Activated naive CD8-positive, alpha-beta T cell treated with anti-CD3 and anti-CD28 coated beads, Interleukin-2, amount 10 ng/mL, durations not matched to agents 7 days and 5 days (primary cell): ENCODE measurements around the gene PIGK. TPM values are rescaled to one million over a fixed set of nuclear protein-coding genes. Genes with fewer than 3 reads are reported as not detected.

Experiments
- ATAC-seq: fragments of 150-1000 bp; cut with Tn5 transposase; one replicate; pipeline ENCODE4 v1.10.0; 2021; ENCODE audit warnings: low read depth, moderate library complexity
- POLR2A ChIA-PET: fragments of 350-600 bp; sonication (Branson Sonifier 250); formaldehyde crosslinking; loops from one replicate; lab custom pipeline; 2021; ENCODE audit warnings: antibody characterized with exemption; lab: Charles Lee
- DNase-seq: peaks from one replicate; pipeline ENCODE4 v3.0.0; 2021
- H3K27ac Mint-ChIP-seq: one replicate; pipeline ENCODE4 v1.8.0; 2022; ENCODE audit warnings: mild to moderate bottlenecking, mixed read lengths
- H3K27me3 Mint-ChIP-seq: one replicate; pipeline ENCODE4 v1.8.0; 2022; ENCODE audit warnings: mild to moderate bottlenecking, moderate library complexity, mixed read lengths
- H3K36me3 Mint-ChIP-seq: one replicate; pipeline ENCODE4 v1.8.0; 2021; ENCODE audit warnings: mild to moderate bottlenecking, mixed read lengths
- H3K4me1 Mint-ChIP-seq: one replicate; pipeline ENCODE4 v1.8.0; 2021; ENCODE audit warnings: mixed read lengths
- H3K4me3 Mint-ChIP-seq: one replicate; pipeline ENCODE4 v1.8.0; 2022; ENCODE audit warnings: mild to moderate bottlenecking, moderate library complexity, mixed read lengths
- H3K9me3 Mint-ChIP-seq: one replicate; pipeline ENCODE4 v1.8.0; 2021; ENCODE audit warnings: mixed read lengths
- total RNA-seq, 2 experiments: library from RNA; stranded (reverse); gene quantifications; one replicate each; pipeline ENCODE4 v1.2.3, GENCODE V29; 2021

The PIGK gene
- 10 to 100 TPM; 18.5 to 19.0 TPM for total RNA-seq

GRCh38 chr1:77219166-77219887 lies at the start of gene PIGK:
Gene PIGK, minus strand, starts transcription at chr1:77219430. Its CDS starts 28 bp downstream, at chr1:77219402.
- Mint-ChIP-seq H3K36me3 (peaks cover 17% of the 10 kb centered on the region), H3K9me3 (no peaks in the 10 kb centered on the region), H3K4me3 (peak within 1 kb of the TSS; percentile 89), H3K4me1 (peaks cover 28% of the 10 kb centered on the region), H3K27ac (peak within 1 kb of the TSS; percentile 86), H3K27me3 (no peaks in the 10 kb centered on the region)
- ATAC-seq (peak; percentile 93), DNase-seq (peak; percentile 87)
- POLR2A ChIA-PET, result interaction anchor here (0.8 kb wide), 1 partner anchor 463 kb away, joined by 3 read pairs; the partner anchor contains the start of gene ZZZ3

- no peaks in the 10 kb centered on the region for H3K9me3 Mint-ChIP-seq
- no peaks in the 10 kb centered on the region for H3K4me1 Mint-ChIP-seq
- no peaks in the 10 kb centered on the region for H3K36me3 Mint-ChIP-seq
- no peak overlapping the region for H3K27ac Mint-ChIP-seq
- H3K27me3 Mint-ChIP-seq, result no peaks in the 10 kb centered on the region
- ATAC-seq (no peak), DNase-seq (no peak)
- POLR2A ChIA-PET, result no interaction called here
- no peak overlapping the region for H3K4me3 Mint-ChIP-seq
Observed at GRCh38 chr1:77267035-77267434, 47.8 kb upstream of the PIGK start.

GRCh38 chr1:77265180-77265579 lies 46.0 kb upstream of the PIGK start:
- no peak overlapping the region for H3K27ac Mint-ChIP-seq

GRCh38 chr1:77263708-77264107 lies 44.5 kb upstream of the PIGK start:
- H3K36me3 Mint-ChIP-seq, result no peaks in the 10 kb centered on the region
- DNase-seq (no peak), ATAC-seq (no peak)
- POLR2A ChIA-PET, result no interaction called here
- no peaks in the 10 kb centered on the region for H3K9me3 Mint-ChIP-seq
- no peaks in the 10 kb centered on the region for H3K27me3 Mint-ChIP-seq
- H3K4me1 Mint-ChIP-seq, result no peaks in the 10 kb centered on the region
- no peak overlapping the region for H3K4me3 Mint-ChIP-seq
- no peak overlapping the region for H3K27ac Mint-ChIP-seq

More at GRCh38 chr1:77265180-77265579, 46.0 kb upstream of the PIGK start:
- Mint-ChIP-seq H3K4me1 (no peaks in the 10 kb centered on the region), H3K27me3 (no peaks in the 10 kb centered on the region), H3K9me3 (no peaks in the 10 kb centered on the region), H3K4me3 (no peak overlapping the region), H3K36me3 (no peaks in the 10 kb centered on the region)
- no peak for ATAC-seq
- POLR2A ChIA-PET, result no interaction called here
- no peak for DNase-seq

- ATAC-seq, result no peak
- no peak for DNase-seq
- Mint-ChIP-seq H3K36me3 (peaks cover 3% of the 10 kb centered on the region), H3K4me3 (no peak overlapping the region), H3K4me1 (peaks cover 7% of the 10 kb centered on the region), H3K27me3 (no peaks in the 10 kb centered on the region), H3K27ac (no peak overlapping the region), H3K9me3 (peaks cover 29% of the 10 kb centered on the region)
- POLR2A ChIA-PET, result no interaction called here
Observed at GRCh38 chr1:77253211-77253610, 34.0 kb upstream of the PIGK start.

- POLR2A ChIA-PET, result no interaction called here
- Mint-ChIP-seq H3K27me3 (no peaks in the 10 kb centered on the region), H3K27ac (no peak overlapping the region), H3K4me1 (peaks cover 7% of the 10 kb centered on the region), H3K4me3 (no peak overlapping the region), H3K36me3 (peaks cover 6% of the 10 kb centered on the region), H3K9me3 (peaks cover 28% of the 10 kb centered on the region)
- ATAC-seq, result no peak
- DNase-seq, result no peak
Observed at GRCh38 chr1:77250126-77250525, 30.9 kb upstream of the PIGK start.

- no peaks in the 10 kb centered on the region for H3K27me3 Mint-ChIP-seq
- ATAC-seq (no peak), DNase-seq (no peak)
- no peak overlapping the region for H3K27ac Mint-ChIP-seq
- peaks cover 7% of the 10 kb centered on the region for H3K4me1 Mint-ChIP-seq
- no peak overlapping the region for H3K4me3 Mint-ChIP-seq
- peaks cover 28% of the 10 kb centered on the region for H3K9me3 Mint-ChIP-seq
- peaks cover 12% of the 10 kb centered on the region for H3K36me3 Mint-ChIP-seq
- POLR2A ChIA-PET, result no interaction called here
Observed at GRCh38 chr1:77245830-77246229, 26.6 kb upstream of the PIGK start.

GRCh38 chr1:77239311-77239710 lies 20.1 kb upstream of the PIGK start:
- POLR2A ChIA-PET, result no interaction called here
- Mint-ChIP-seq H3K27ac (no peak overlapping the region), H3K36me3 (peaks cover 7% of the 10 kb centered on the region), H3K4me1 (no peaks in the 10 kb centered on the region), H3K9me3 (peaks cover 10% of the 10 kb centered on the region), H3K4me3 (no peak overlapping the region), H3K27me3 (no peaks in the 10 kb centered on the region)
- no peak for DNase-seq
- no peak for ATAC-seq

- Mint-ChIP-seq H3K9me3 (peaks cover 8% of the 10 kb centered on the region), H3K36me3 (peaks cover 7% of the 10 kb centered on the region), H3K27ac (no peak overlapping the region), H3K4me3 (no peak overlapping the region), H3K27me3 (no peaks in the 10 kb centered on the region), H3K4me1 (no peaks in the 10 kb centered on the region)
- DNase-seq (no peak), ATAC-seq (no peak)
- POLR2A ChIA-PET, result no interaction called here
Observed at GRCh38 chr1:77238462-77238861, 19.2 kb upstream of the PIGK start.

- Mint-ChIP-seq H3K4me3 (no peak overlapping the region), H3K27me3 (no peaks in the 10 kb centered on the region), H3K9me3 (peaks cover 6% of the 10 kb centered on the region), H3K36me3 (peaks cover 4% of the 10 kb centered on the region), H3K4me1 (no peaks in the 10 kb centered on the region), H3K27ac (no peak overlapping the region)
- DNase-seq (no peak), ATAC-seq (no peak)
- POLR2A ChIA-PET, result no interaction called here
Observed at GRCh38 chr1:77234943-77235342, 15.7 kb upstream of the PIGK start.

GRCh38 chr1:77234096-77234495 lies 14.9 kb upstream of the PIGK start:
- POLR2A ChIA-PET, result no interaction called here
- H3K27me3 Mint-ChIP-seq, result no peaks in the 10 kb centered on the region
- H3K4me3 Mint-ChIP-seq, result no peak overlapping the region
- H3K36me3 Mint-ChIP-seq, result peaks cover 4% of the 10 kb centered on the region
- ATAC-seq (no peak), DNase-seq (no peak)
- no peaks in the 10 kb centered on the region for H3K4me1 Mint-ChIP-seq
- peaks cover 6% of the 10 kb centered on the region for H3K9me3 Mint-ChIP-seq
- H3K27ac Mint-ChIP-seq, result no peak overlapping the region

GRCh38 chr1:77232829-77233228 lies 13.6 kb upstream of the PIGK start:
- Mint-ChIP-seq H3K27me3 (no peaks in the 10 kb centered on the region), H3K4me1 (no peaks in the 10 kb centered on the region), H3K4me3 (no peak overlapping the region), H3K9me3 (peaks cover 6% of the 10 kb centered on the region), H3K36me3 (peaks cover 4% of the 10 kb centered on the region), H3K27ac (no peak overlapping the region)
- no peak for ATAC-seq
- no peak for DNase-seq
- POLR2A ChIA-PET, result no interaction called here

- no peaks in the 10 kb centered on the region for H3K27me3 Mint-ChIP-seq
- no peak overlapping the region for H3K4me3 Mint-ChIP-seq
- H3K27ac Mint-ChIP-seq, result no peak overlapping the region
- ATAC-seq (no peak), DNase-seq (no peak)
- H3K4me1 Mint-ChIP-seq, result no peaks in the 10 kb centered on the region
- H3K36me3 Mint-ChIP-seq, result peaks cover 4% of the 10 kb centered on the region
- H3K9me3 Mint-ChIP-seq, result peaks cover 6% of the 10 kb centered on the region
- POLR2A ChIA-PET, result no interaction called here
Observed at GRCh38 chr1:77230051-77230450, 10.8 kb upstream of the PIGK start.

- Mint-ChIP-seq H3K9me3 (peaks cover 4% of the 10 kb centered on the region), H3K36me3 (peaks cover 4% of the 10 kb centered on the region), H3K4me1 (no peaks in the 10 kb centered on the region), H3K27me3 (no peaks in the 10 kb centered on the region), H3K4me3 (no peak overlapping the region), H3K27ac (no peak overlapping the region)
- POLR2A ChIA-PET, result no interaction called here
- no peak for DNase-seq
- no peak for ATAC-seq
Observed at GRCh38 chr1:77228836-77229235, 9.6 kb upstream of the PIGK start.
